HepG2 (cell line): ENCODE measurements around the gene COMMD7. TPM values are rescaled to one million over a fixed set of nuclear protein-coding genes. Genes with fewer than 3 reads are reported as not detected.

ENCODE experiments used
- CHCHD3 ChIP-seq: sonication (generic); formaldehyde crosslinking; IDR thresholded peaks from 2 replicates; pipeline ENCODE4 v1.8.0; 2022; ENCODE audit warnings: mild to moderate bottlenecking, missing genetic modification reagents, moderate library complexity
- ELF4 ChIP-seq: sonication (generic); formaldehyde crosslinking; IDR thresholded peaks from 2 replicates; pipeline ENCODE4 v1.5.0; 2020; ENCODE audit warnings: missing genetic modification reagents, mild to moderate bottlenecking, moderate library complexity, borderline replicate concordance
- HNRNPLL ChIP-seq: fragments of 200-400 bp; formaldehyde crosslinking; IDR thresholded peaks from 2 replicates; pipeline ENCODE4 v1.6.1; 2017; ENCODE audit warnings: mild to moderate bottlenecking, low read depth, low read length; ENCODE audit not compliant: poor library complexity, severe bottlenecking
- HOXD1 ChIP-seq: sonication (generic); formaldehyde crosslinking; IDR thresholded peaks from 2 replicates; pipeline ENCODE4 v1.5.0; 2020; ENCODE audit warnings: missing genetic modification reagents
- POLR2AphosphoS2 ChIP-seq: IDR thresholded peaks from 2 replicates; pipeline ENCODE4 v1.6.1; 2011; ENCODE audit warnings: low read depth, low read length, improper control_type of control experiment
- RBM39 ChIP-seq: fragments of 200-400 bp; formaldehyde crosslinking; IDR thresholded peaks from one replicate; pipeline ENCODE4 v1.6.1; 2018; ENCODE audit warnings: antibody characterized with exemption, mild to moderate bottlenecking, low read depth, low read length; ENCODE audit not compliant: poor library complexity, severe bottlenecking
- SRY ChIP-seq: sonication (generic); formaldehyde crosslinking; IDR thresholded peaks from 2 replicates; pipeline ENCODE4 v1.8.0; 2022; ENCODE audit warnings: mild to moderate bottlenecking, missing genetic modification reagents
- TOPORS ChIP-seq: sonication (generic); formaldehyde crosslinking; IDR thresholded peaks from 2 replicates; pipeline ENCODE4 v1.8.0; 2023; ENCODE audit warnings: mild to moderate bottlenecking, missing genetic modification reagents
- ZBTB1 ChIP-seq: sonication (generic); formaldehyde crosslinking; IDR thresholded peaks from 2 replicates; pipeline ENCODE4 v1.4.0; 2020; ENCODE audit warnings: missing genetic modification reagents, borderline replicate concordance
- ZBTB8A ChIP-seq: sonication (generic); formaldehyde crosslinking; IDR thresholded peaks from 2 replicates; pipeline ENCODE4 v1.4.0; 2020; ENCODE audit warnings: mild to moderate bottlenecking, low read depth, missing genetic modification reagents, borderline replicate concordance
- ZNF367 ChIP-seq: sonication (generic); formaldehyde crosslinking; IDR thresholded peaks from 2 replicates; pipeline ENCODE4 v1.4.0; 2020; ENCODE audit warnings: missing genetic modification reagents, borderline replicate concordance
- ZNF556 ChIP-seq: sonication (generic); formaldehyde crosslinking; IDR thresholded peaks from 2 replicates; pipeline ENCODE4 v1.4.0; 2020; ENCODE audit warnings: mild to moderate bottlenecking, missing genetic modification reagents, borderline replicate concordance
- ZNF577 ChIP-seq: sonication (generic); formaldehyde crosslinking; IDR thresholded peaks from 2 replicates; pipeline ENCODE4 v1.4.0; 2020; ENCODE audit warnings: mild to moderate bottlenecking, low read depth, missing genetic modification reagents, borderline replicate concordance
- ZNF773 ChIP-seq: sonication (generic); formaldehyde crosslinking; IDR thresholded peaks from 2 replicates; pipeline ENCODE4 v1.4.0; 2020; ENCODE audit warnings: missing genetic modification reagents, borderline replicate concordance
- ZSCAN21 ChIP-seq: sonication (generic); formaldehyde crosslinking; IDR thresholded peaks from 2 replicates; pipeline ENCODE4 v1.8.0; 2022; ENCODE audit warnings: mild to moderate bottlenecking, missing genetic modification reagents, moderate library complexity, borderline replicate concordance
- polyA plus RNA-seq, 8 experiments: library from polyadenylated mRNA; depleted of rRNA in 3 of 8; stranded (reverse) in 7 of 8; unstranded in 1 of 8; fragments of >200 nt; fragmentation: Illumina TruSeq in 4 of 8; extraction: Trizol in 4 of 8; gene quantifications; 2 replicates each; pipeline versions ENCODE4 v1.2.1 to v1.2.3, GENCODE V29; 2011 to 2016; ENCODE audit warnings: low read depth in 4 of 8, missing spikeins in 1 of 8, mixed read lengths in 1 of 8; ENCODE audit not compliant: insufficient read depth in 1 of 8
- total RNA-seq, 5 experiments: library from RNA; depleted of rRNA; stranded (reverse); fragments of >200 nt; fragmentation: Illumina TruSeq; extraction: Trizol; gene quantifications; 2 replicates each; pipeline ENCODE4 v1.2.3, GENCODE V29; 2016; ENCODE audit warnings: low read depth in 1 of 5
- TF ChIP-seq, protein P1 (sequence below): sonication (generic); formaldehyde crosslinking; IDR thresholded peaks from 2 replicates; pipeline ENCODE4 v1.5.1; 2020; ENCODE audit warnings: mild to moderate bottlenecking, missing genetic modification reagents, moderate library complexity
- TF ChIP-seq, protein P2 (sequence below): sonication (generic); formaldehyde crosslinking; IDR thresholded peaks from 2 replicates; pipeline ENCODE4 v1.8.0; 2022; ENCODE audit warnings: missing genetic modification reagents, mild to moderate bottlenecking, borderline replicate concordance
- TF ChIP-seq, protein P3 (sequence below): sonication (generic); formaldehyde crosslinking; IDR thresholded peaks from 2 replicates; pipeline ENCODE4 v1.8.1; 2023; ENCODE audit warnings: missing genetic modification reagents, mild to moderate bottlenecking, borderline replicate concordance
- TF ChIP-seq, protein P4 (sequence below): sonication (generic); formaldehyde crosslinking; IDR thresholded peaks from 2 replicates; pipeline ENCODE4 v1.4.0; 2020; ENCODE audit warnings: missing genetic modification reagents

Gene COMMD7
- total and polyA plus RNA-seq, 2 of the 13 experiments (the other 11 are each of a cell fraction or from before 2014, with no cell fraction given), result 42.1 to 53.3 TPM

DNA sequence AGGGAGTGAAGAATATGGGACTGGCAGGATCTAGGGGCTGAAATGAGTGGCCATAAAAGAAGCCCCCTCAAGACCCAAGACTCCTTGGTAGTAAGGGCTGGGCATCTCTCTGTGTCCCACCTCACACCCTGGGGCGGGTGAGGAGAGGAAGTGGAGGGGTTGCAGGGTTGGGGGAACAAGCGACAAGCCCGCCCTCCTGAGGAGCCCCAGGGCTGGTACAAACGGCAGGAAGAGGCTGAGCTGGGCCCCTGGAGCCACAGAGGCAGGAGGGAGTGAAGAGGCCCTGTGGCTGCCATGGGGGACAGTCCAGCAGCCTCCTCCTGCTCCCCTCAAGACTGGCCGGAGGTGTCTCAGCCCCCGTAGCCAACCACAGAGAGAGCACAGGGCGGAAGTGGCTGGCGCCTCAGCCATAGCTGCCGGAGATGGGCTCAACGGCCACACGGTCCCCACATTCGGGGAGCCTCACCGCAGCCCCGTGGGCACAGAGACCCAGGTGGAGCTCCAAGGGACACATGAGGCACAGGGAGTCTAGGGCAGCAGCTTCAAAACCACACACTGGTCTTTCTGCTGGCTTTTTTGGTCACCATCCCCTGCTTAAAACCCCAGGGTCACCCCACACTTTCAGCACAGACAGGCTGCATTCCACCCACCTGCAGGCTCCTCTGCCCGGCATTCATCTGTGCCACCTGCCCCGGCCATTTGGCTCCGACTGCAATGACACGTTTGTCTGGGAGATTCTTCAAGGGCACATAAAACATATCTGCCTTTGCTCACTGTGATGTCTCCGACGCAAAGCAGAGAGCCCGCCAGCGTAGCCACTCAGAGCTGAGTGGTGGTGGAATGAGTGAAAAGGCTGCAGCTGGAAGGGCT is 70.0 kb downstream of the COMMD7 start (continued):
- TF ChIP-seq, protein P1, sequence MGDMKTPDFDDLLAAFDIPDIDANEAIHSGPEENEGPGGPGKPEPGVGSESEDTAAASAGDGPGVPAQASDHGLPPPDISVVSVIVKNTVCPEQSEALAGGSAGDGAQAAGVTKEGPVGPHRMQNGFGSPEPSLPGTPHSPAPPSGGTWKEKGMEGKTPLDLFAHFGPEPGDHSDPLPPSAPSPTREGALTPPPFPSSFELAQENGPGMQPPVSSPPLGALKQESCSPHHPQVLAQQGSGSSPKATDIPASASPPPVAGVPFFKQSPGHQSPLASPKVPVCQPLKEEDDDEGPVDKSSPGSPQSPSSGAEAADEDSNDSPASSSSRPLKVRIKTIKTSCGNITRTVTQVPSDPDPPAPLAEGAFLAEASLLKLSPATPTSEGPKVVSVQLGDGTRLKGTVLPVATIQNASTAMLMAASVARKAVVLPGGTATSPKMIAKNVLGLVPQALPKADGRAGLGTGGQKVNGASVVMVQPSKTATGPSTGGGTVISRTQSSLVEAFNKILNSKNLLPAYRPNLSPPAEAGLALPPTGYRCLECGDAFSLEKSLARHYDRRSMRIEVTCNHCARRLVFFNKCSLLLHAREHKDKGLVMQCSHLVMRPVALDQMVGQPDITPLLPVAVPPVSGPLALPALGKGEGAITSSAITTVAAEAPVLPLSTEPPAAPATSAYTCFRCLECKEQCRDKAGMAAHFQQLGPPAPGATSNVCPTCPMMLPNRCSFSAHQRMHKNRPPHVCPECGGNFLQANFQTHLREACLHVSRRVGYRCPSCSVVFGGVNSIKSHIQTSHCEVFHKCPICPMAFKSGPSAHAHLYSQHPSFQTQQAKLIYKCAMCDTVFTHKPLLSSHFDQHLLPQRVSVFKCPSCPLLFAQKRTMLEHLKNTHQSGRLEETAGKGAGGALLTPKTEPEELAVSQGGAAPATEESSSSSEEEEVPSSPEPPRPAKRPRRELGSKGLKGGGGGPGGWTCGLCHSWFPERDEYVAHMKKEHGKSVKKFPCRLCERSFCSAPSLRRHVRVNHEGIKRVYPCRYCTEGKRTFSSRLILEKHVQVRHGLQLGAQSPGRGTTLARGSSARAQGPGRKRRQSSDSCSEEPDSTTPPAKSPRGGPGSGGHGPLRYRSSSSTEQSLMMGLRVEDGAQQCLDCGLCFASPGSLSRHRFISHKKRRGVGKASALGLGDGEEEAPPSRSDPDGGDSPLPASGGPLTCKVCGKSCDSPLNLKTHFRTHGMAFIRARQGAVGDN, result peak; percentile 90
- TF ChIP-seq HOXD1 (CRISPR knock-in tag), result 0 out of 2 replicates have a peak, but pooled peaks have one; percentile 21
- TF ChIP-seq ZNF577 (CRISPR knock-in tag), result no peak
- 0 out of 2 replicates have a peak, but pooled peaks have one; percentile 72 for TF ChIP-seq ZNF556 (CRISPR knock-in tag)
- TF ChIP-seq, protein P2, sequence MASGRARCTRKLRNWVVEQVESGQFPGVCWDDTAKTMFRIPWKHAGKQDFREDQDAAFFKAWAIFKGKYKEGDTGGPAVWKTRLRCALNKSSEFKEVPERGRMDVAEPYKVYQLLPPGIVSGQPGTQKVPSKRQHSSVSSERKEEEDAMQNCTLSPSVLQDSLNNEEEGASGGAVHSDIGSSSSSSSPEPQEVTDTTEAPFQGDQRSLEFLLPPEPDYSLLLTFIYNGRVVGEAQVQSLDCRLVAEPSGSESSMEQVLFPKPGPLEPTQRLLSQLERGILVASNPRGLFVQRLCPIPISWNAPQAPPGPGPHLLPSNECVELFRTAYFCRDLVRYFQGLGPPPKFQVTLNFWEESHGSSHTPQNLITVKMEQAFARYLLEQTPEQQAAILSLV, result peak; percentile 32; the same call in 1 of the 2 replicates
- TF ChIP-seq ZNF367 (CRISPR knock-in tag), result no peak
- no peak for TF ChIP-seq POLR2AphosphoS2
- TF ChIP-seq HNRNPLL, result peak; percentile 17
- TF ChIP-seq ZBTB1 (CRISPR knock-in tag), result no peak
- no peak for TF ChIP-seq ELF4 (CRISPR knock-in tag)
- 0 out of 2 replicates have a peak, but pooled peaks have one; percentile 65 for TF ChIP-seq SRY (CRISPR knock-in tag)
- peak; percentile 34 for TF ChIP-seq RBM39
- 0 out of 2 replicates have a peak, but pooled peaks have one; percentile 21 for TF ChIP-seq CHCHD3
- no peak for TF ChIP-seq ZSCAN21 (CRISPR knock-in tag)
- TF ChIP-seq, protein P3, sequence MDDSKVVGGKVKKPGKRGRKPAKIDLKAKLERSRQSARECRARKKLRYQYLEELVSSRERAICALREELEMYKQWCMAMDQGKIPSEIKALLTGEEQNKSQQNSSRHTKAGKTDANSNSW (CRISPR knock-in tag), result no peak
- TF ChIP-seq, protein P4, sequence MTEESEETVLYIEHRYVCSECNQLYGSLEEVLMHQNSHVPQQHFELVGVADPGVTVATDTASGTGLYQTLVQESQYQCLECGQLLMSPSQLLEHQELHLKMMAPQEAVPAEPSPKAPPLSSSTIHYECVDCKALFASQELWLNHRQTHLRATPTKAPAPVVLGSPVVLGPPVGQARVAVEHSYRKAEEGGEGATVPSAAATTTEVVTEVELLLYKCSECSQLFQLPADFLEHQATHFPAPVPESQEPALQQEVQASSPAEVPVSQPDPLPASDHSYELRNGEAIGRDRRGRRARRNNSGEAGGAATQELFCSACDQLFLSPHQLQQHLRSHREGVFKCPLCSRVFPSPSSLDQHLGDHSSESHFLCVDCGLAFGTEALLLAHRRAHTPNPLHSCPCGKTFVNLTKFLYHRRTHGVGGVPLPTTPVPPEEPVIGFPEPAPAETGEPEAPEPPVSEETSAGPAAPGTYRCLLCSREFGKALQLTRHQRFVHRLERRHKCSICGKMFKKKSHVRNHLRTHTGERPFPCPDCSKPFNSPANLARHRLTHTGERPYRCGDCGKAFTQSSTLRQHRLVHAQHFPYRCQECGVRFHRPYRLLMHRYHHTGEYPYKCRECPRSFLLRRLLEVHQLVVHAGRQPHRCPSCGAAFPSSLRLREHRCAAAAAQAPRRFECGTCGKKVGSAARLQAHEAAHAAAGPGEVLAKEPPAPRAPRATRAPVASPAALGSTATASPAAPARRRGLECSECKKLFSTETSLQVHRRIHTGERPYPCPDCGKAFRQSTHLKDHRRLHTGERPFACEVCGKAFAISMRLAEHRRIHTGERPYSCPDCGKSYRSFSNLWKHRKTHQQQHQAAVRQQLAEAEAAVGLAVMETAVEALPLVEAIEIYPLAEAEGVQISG (CRISPR knock-in tag), result 0 out of 2 replicates have a peak, but pooled peaks have one; percentile 29
- peak; percentile 52; the same call in 1 of the 2 replicates for TF ChIP-seq ZBTB8A (CRISPR knock-in tag)
- 0 out of 2 replicates have a peak, but pooled peaks have one; percentile 58 for TF ChIP-seq TOPORS (CRISPR knock-in tag)
- TF ChIP-seq ZNF773 (CRISPR knock-in tag), result no peak
